H1 (cell line): ENCODE data around the gene LRRFIP1. TPM values are rescaled to one million over a fixed set of nuclear protein-coding genes. Genes with fewer than 3 reads are reported as not detected.

ENCODE experiments used
- CTBP2 ChIP-seq: IDR thresholded peaks from 2 replicates; pipeline ENCODE4 v1.7.0; 2011; ENCODE audit warnings: borderline replicate concordance, mild to moderate bottlenecking, moderate library complexity, mixed read lengths, low read length; ENCODE audit not compliant: insufficient read depth, insufficient read length
- KDM5A ChIP-seq: fragments of 200-600 bp; IDR thresholded peaks from 2 replicates; pipeline ENCODE4 v1.7.1; 2012; ENCODE audit warnings: mild to moderate bottlenecking, low read length, inconsistent platforms, mixed read lengths
- polyA plus RNA-seq, 7 experiments: library from polyadenylated mRNA; depleted of rRNA in 3 of 7; stranded (reverse) in 5 of 7; unstranded in 2 of 7; fragments of >200 nt in 5 of 7; fragments of 200-250 nt in 2 of 7; gene quantifications; 1 replicate in 5 of 7; 2 replicates in 1 of 7; 4 replicates in 1 of 7; pipeline versions ENCODE4 v1.2.1 to v1.2.3, GENCODE V29; 2011 to 2013; ENCODE audit warnings: missing spikeins in 2 of 7, mixed read lengths in 2 of 7
- total RNA-seq: library from RNA; stranded (reverse); fragmentation: NEBNext Ultra II Directional; extraction: Animal tissue kit (Norgen Biotek cat#: 25700); gene quantifications from 2 replicates; pipeline ENCODE4 v1.2.1, GENCODE V29; 2021

The LRRFIP1 gene
- total and polyA plus RNA-seq, 2 of the 8 experiments (the other 6 are each of a cell fraction or from before 2014, with no cell fraction given) = 12.1 to 75.8 TPM

DNA sequence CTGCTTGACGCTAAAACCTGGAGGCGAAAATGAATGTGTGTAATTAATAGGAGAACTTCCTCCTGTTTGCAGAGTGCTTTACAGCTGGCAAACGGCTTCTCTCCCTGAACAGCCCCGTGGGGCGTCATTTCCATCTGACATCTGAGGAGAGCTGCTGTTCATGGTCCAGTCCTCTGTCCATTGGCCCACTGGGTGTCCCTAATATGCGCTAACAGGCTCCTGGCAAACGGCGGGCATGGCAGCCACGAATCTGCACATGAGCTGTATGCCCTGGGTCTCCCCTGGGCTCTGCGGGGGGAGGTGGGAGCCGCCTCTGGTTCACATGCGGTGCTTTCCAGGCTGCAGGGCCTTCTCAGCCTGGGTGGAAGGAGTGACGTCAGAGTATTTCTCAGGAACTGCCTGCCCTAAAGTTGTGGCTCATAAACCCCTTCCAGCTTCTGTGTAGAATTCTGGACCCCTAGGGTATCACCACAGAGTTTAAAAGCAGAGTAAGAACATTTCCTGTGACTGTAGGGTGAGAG lies 73.2 kb downstream of the LRRFIP1 start (continued):
- TF ChIP-seq CTBP2 (no peak), KDM5A (no peak)
